Neutrophil (primary cell): Measurements from ENCODE around the gene GRIK4.

Source experiments
- H3K27ac ChIP-seq: fragments of 200-600 bp; sonication (generic); 2 replicates; pipeline ENCODE4 v1.5.1; 2016; ENCODE audit warnings: mild to moderate bottlenecking, moderate library complexity
- H3K27me3 ChIP-seq: fragments of 200-600 bp; sonication (generic); 2 replicates; pipeline ENCODE4 v1.6.0; 2016; ENCODE audit warnings: mild to moderate bottlenecking
- H3K36me3 ChIP-seq: fragments of 200-600 bp; sonication (generic); 2 replicates; pipeline ENCODE4 v1.5.1; 2017
- H3K4me1 ChIP-seq, 2 experiments: fragments of 200-600 bp in 1 of 2; sonication (generic) in 1 of 2; 1 replicate in 1 of 2; 2 replicates in 1 of 2; pipeline versions ENCODE4 v1.5.1 to v1.6.1; 2013 to 2016; ENCODE audit warnings: low read depth in 1 of 2, low read length in 1 of 2, mild to moderate bottlenecking in 1 of 2, moderate library complexity in 1 of 2; ENCODE audit not compliant: control insufficient read depth in 1 of 2, insufficient read depth in 1 of 2
- H3K4me3 ChIP-seq, 2 experiments: fragments of 200-600 bp in 1 of 2; sonication (generic) in 1 of 2; 1 replicate in 1 of 2; 2 replicates in 1 of 2; pipeline ENCODE4 v1.5.1; 2013 to 2016; ENCODE audit warnings: low read depth in 1 of 2, low read length in 1 of 2, mild to moderate bottlenecking in 1 of 2, moderate library complexity in 1 of 2
- H3K9me3 ChIP-seq: fragments of 200-600 bp; sonication (generic); 2 replicates; pipeline ENCODE4 v1.5.1; 2016
- CTCF ChIP-seq: fragments of 200-600 bp; sonication (generic); IDR thresholded peaks from 2 replicates; pipeline ENCODE4 v1.5.1; 2016; ENCODE audit warnings: antibody characterized with exemption

Gene GRIK4

GRCh38 chr11:120688163-120688562, 176.6 kb downstream of the GRIK4 start:
- Histone ChIP-seq H3K4me3 (no peak overlapping the region), H3K4me1 (peaks cover 0 to 5% of the 10 kb centered on the region in 2 experiments), H3K27ac (no peak overlapping the region), H3K36me3 (no peaks in the 10 kb centered on the region), H3K27me3 (peaks cover 91% of the 10 kb centered on the region), H3K9me3 (no peaks in the 10 kb centered on the region)
- TF ChIP-seq CTCF, result no peak

- Histone ChIP-seq H3K27ac (no peak overlapping the region), H3K9me3 (no peaks in the 10 kb centered on the region), H3K27me3 (peaks cover 88% of the 10 kb centered on the region), H3K36me3 (no peaks in the 10 kb centered on the region), H3K4me1 (peaks cover 0 to 5% of the 10 kb centered on the region in 2 experiments), H3K4me3 (no peak overlapping the region)
- TF ChIP-seq CTCF, result no peak
These were observed 178.2 kb downstream of the GRIK4 start for GRCh38 chr11:120689596-120690275.

DNA sequence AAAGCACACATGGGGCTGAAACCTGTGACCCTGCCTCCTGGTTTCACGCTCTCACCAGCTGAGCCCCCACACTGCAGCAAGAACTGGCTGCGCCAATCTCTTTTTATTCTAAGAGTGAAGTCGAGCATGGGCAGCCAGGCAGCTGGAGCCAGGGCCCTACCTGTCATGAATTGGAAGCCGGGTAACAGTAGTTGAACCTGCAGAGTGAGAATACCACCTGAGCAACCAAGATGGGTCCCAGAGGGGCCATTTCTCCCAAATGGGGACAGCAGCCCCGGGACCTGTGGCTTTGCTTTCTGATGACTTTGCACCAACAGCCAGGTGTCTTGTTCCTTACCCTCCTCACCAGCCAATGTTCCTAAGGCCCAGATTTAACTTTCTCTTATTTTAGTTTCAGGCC, 178.9 kb downstream of the GRIK4 start:
- TF ChIP-seq CTCF, result no peak

DNA sequence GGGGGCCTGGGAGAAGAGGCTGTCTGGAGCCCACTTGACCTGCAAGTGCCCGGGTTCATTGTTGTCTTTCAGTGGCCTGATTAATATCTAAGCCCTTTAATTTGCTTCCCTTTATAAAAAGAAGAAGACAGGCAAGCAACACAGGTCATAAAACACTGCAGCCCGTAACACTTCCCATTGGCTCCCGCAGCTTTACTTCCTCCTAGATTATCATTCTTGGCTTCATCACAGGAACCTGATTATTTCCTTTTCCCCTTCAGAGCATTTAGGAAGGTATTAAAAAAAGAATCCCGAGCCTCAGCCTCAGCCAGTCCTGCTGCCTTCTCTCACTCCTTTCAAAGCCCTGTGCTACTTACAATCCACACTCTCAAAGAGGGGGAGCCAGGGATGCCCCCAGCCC, 183.2 kb downstream of the GRIK4 start:
- Histone ChIP-seq H3K27ac (no peak overlapping the region), H3K9me3 (no peaks in the 10 kb centered on the region), H3K27me3 (peaks cover 49% of the 10 kb centered on the region), H3K36me3 (no peaks in the 10 kb centered on the region), H3K4me3 (no peak overlapping the region), H3K4me1 (no peaks in the 10 kb centered on the region)
- TF ChIP-seq CTCF, result no peak

More for the DNA sequence above, 178.9 kb downstream of the GRIK4 start:
- H3K4me1 ChIP-seq, result peaks cover 0 to 5% of the 10 kb centered on the region in 2 experiments
- no peaks in the 10 kb centered on the region for H3K9me3 ChIP-seq
- H3K4me3 ChIP-seq, result no peak overlapping the region
- no peak overlapping the region for H3K27ac ChIP-seq
- no peaks in the 10 kb centered on the region for H3K36me3 ChIP-seq
- H3K27me3 ChIP-seq, result peaks cover 88% of the 10 kb centered on the region

DNA sequence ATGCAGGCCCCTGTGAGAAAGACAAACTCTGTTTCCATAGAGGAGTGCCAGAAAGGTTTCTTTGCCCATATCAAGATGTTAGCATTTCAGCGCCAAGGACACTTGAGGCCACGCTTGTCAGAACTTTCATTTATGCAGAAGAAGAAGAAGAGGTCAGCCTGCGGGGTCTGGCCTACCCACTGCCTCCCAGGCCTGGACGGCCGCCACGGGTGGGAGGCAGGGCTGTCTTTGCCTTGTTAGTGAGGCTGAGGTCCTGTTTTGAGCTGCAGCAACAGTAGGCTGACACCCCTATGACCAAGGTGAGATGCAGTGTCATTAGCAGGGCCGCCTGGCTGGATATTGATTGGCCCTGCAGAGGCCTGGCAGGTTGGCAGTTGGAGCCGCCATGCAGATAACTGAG, 183.9 kb downstream of the GRIK4 start:
- Histone ChIP-seq H3K4me1 (no peaks in the 10 kb centered on the region), H3K4me3 (no peak overlapping the region), H3K27me3 (peaks cover 42% of the 10 kb centered on the region), H3K27ac (no peak overlapping the region), H3K36me3 (no peaks in the 10 kb centered on the region), H3K9me3 (no peaks in the 10 kb centered on the region)
- TF ChIP-seq CTCF, result no peak
